TTC549 (cell line): ENCODE results near the gene C1QTNF5.

Experiments
- FAIRE-seq: peaks from 2 replicates; lab custom pipeline; 2012; peaks lifted over from hg19 to GRCh38; lab: Jason Lieb, UNC

The C1QTNF5 gene

GRCh38 chr11:119290894-119291497 lies 49.7 kb downstream of the C1QTNF5 start:
- FAIRE-seq = no peak
